Activated T-helper 1 cell treated with anti-CD3 and anti-CD28 coated beads, Interleukin-12 subunit alpha, Interleukin-12 subunit beta, Interleukin-2, Interleukin-4 antibody, amounts not matched to agents 30 ng/mL and 10 ng/mL and 1 ng/mL, durations not matched to agents 14 hours and 24 hours and 36 hours (primary cell): ENCODE measurements around the gene MRPL44. TPM values are rescaled to one million over a fixed set of nuclear protein-coding genes. Genes with fewer than 3 reads are reported as not detected.

ENCODE experiments used
- DNase-seq: peaks from one replicate; pipeline ENCODE4 v3.0.0; 2021; ENCODE audit warnings: low spot score
- H3K27ac Mint-ChIP-seq: one replicate; pipeline ENCODE4 v1.8.0; 2021; ENCODE audit warnings: mild to moderate bottlenecking, mixed read lengths
- H3K27me3 Mint-ChIP-seq: one replicate; pipeline ENCODE4 v1.8.0; 2022; ENCODE audit warnings: mild to moderate bottlenecking, moderate library complexity, mixed read lengths; ENCODE audit not compliant: insufficient read depth
- H3K36me3 Mint-ChIP-seq: one replicate; pipeline ENCODE4 v1.8.0; 2021; ENCODE audit warnings: low read depth, mixed read lengths
- H3K4me1 Mint-ChIP-seq: one replicate; pipeline ENCODE4 v1.8.0; 2021; ENCODE audit warnings: low read depth, mixed read lengths
- H3K4me3 Mint-ChIP-seq: one replicate; pipeline ENCODE4 v1.8.0; 2021; ENCODE audit warnings: mild to moderate bottlenecking, moderate library complexity, mixed read lengths
- H3K9me3 Mint-ChIP-seq: one replicate; pipeline ENCODE4 v1.8.0; 2021; ENCODE audit warnings: mixed read lengths
- intact Hi-C: fragments of 100-400 bp; cut with micrococcal nuclease; formaldehyde crosslinking; loops from one replicate; pipeline ENCODE4 v1.15.1; 2024
- total RNA-seq: library from RNA; stranded (reverse); gene quantifications from 2 replicates; pipeline ENCODE4 v1.2.3, GENCODE V29; 2022

MRPL44 gene
- total RNA-seq, 1 donor from 2014 or later, result 35.0 TPM

GRCh38 chr2:223943561-223944008 is 13.7 kb upstream of the MRPL44 start:
- DNase-seq, result no peak
- peak overlapping the region; percentile 77 for H3K27ac Mint-ChIP-seq
- H3K4me1 Mint-ChIP-seq, result peaks cover 60% of the 10 kb centered on the region
- peak overlapping the region; percentile 87 for H3K4me3 Mint-ChIP-seq
- H3K27me3 Mint-ChIP-seq, result no peaks in the 10 kb centered on the region
- H3K36me3 Mint-ChIP-seq, result peaks cover 20% of the 10 kb centered on the region
- intact Hi-C loops, result loop anchor here (2.0 to 10.0 kb wide), 6 partner anchors 15 to 1286 kb away; partner anchors contain the start of genes AP1S3 and FARSB
- H3K9me3 Mint-ChIP-seq, result peaks cover 16% of the 10 kb centered on the region

GRCh38 chr2:223944166-223944702 is 13.0 kb upstream of the MRPL44 start:
- H3K4me1 Mint-ChIP-seq, result peaks cover 60% of the 10 kb centered on the region

GRCh38 chr2:223944703-223945531 is 12.3 kb upstream of the MRPL44 start, which contains the start of gene WDFY1:
Gene WDFY1 (minus strand): TSS chr2:223945335. CDS start chr2:223945284, 51 bp downstream.
- Mint-ChIP-seq H3K36me3 (peaks cover 11% of the 10 kb centered on the region), H3K4me3 (peak within 1 kb of the TSS; percentile 87), H3K27me3 (no peaks in the 10 kb centered on the region), H3K9me3 (peaks cover 5% of the 10 kb centered on the region), H3K4me1 (peaks cover 60% of the 10 kb centered on the region), H3K27ac (peak within 1 kb of the TSS; percentile 86)
- DNase-seq, result peak; percentile 74
- intact Hi-C loops, result loop anchor here (1.0 to 10.0 kb wide), 7 partner anchors 12 to 1288 kb away; partner anchors contain the start of genes AP1S3, FARSB and MRPL44

More at GRCh38 chr2:223944166-223944702, 13.0 kb upstream of the MRPL44 start:
- no peak for DNase-seq
- no peaks in the 10 kb centered on the region for H3K27me3 Mint-ChIP-seq
- peak overlapping the region; percentile 77 for H3K27ac Mint-ChIP-seq
- intact Hi-C loops, result loop anchor here (2.0 to 10.0 kb wide), 5 partner anchors 107 to 1287 kb away; partner anchors contain the start of genes AP1S3 and FARSB
- peaks cover 11% of the 10 kb centered on the region for H3K9me3 Mint-ChIP-seq
- H3K4me3 Mint-ChIP-seq, result peak overlapping the region; percentile 87
- peaks cover 17% of the 10 kb centered on the region for H3K36me3 Mint-ChIP-seq

- intact Hi-C loops, result loop anchor here (1.0 to 10.0 kb wide), 4 partner anchors 12 to 251 kb away; partner anchors contain the start of genes AP1S3 and MRPL44
- peaks cover 12% of the 10 kb centered on the region for H3K36me3 Mint-ChIP-seq
- peaks cover 69% of the 10 kb centered on the region for H3K4me1 Mint-ChIP-seq
Measured at GRCh38 chr2:223945755-223946154, 11.5 kb upstream of the MRPL44 start.

GRCh38 chr2:223947711-223948205 is 9.5 kb upstream of the MRPL44 start:
- no peaks in the 10 kb centered on the region for H3K9me3 Mint-ChIP-seq
- peak overlapping the region; percentile 14 for H3K27ac Mint-ChIP-seq
- no peak overlapping the region for H3K4me3 Mint-ChIP-seq
- intact Hi-C loops, result loop anchor here (10.0 kb wide), 1 partner anchor 253 kb away; no protein-coding TSS in a partner anchor
- DNase-seq, result no peak
- H3K27me3 Mint-ChIP-seq, result no peaks in the 10 kb centered on the region
- peaks cover 72% of the 10 kb centered on the region for H3K4me1 Mint-ChIP-seq
- H3K36me3 Mint-ChIP-seq, result peaks cover 10% of the 10 kb centered on the region

More at GRCh38 chr2:223945755-223946154, 11.5 kb upstream of the MRPL44 start:
- Mint-ChIP-seq H3K27me3 (no peaks in the 10 kb centered on the region), H3K27ac (peak overlapping the region; percentile 86), H3K4me3 (peak overlapping the region; percentile 86), H3K9me3 (peaks cover 4% of the 10 kb centered on the region)
- no peak for DNase-seq

- H3K4me1 Mint-ChIP-seq, result peaks cover 65% of the 10 kb centered on the region
- H3K4me3 Mint-ChIP-seq, result no peak overlapping the region
- peak overlapping the region; percentile 49 for H3K27ac Mint-ChIP-seq
- no peaks in the 10 kb centered on the region for H3K27me3 Mint-ChIP-seq
- H3K36me3 Mint-ChIP-seq, result peaks cover 6% of the 10 kb centered on the region
- no peak for DNase-seq
- intact Hi-C loops, result loop anchor here (10.0 kb wide), 1 partner anchor 255 kb away; no protein-coding TSS in a partner anchor
- no peaks in the 10 kb centered on the region for H3K9me3 Mint-ChIP-seq
Measured at GRCh38 chr2:223949241-223949840, 7.9 kb upstream of the MRPL44 start.

- peak overlapping the region; percentile 74 for H3K27ac Mint-ChIP-seq
- H3K4me3 Mint-ChIP-seq, result peak overlapping the region; percentile 19
- no peaks in the 10 kb centered on the region for H3K27me3 Mint-ChIP-seq
- H3K36me3 Mint-ChIP-seq, result peaks cover 6% of the 10 kb centered on the region
- intact Hi-C loops, result loop anchor here (10.0 kb wide), 1 partner anchor 574 kb away; no protein-coding TSS in a partner anchor
- peaks cover 71% of the 10 kb centered on the region for H3K4me1 Mint-ChIP-seq
- no peaks in the 10 kb centered on the region for H3K9me3 Mint-ChIP-seq
- DNase-seq, result no peak
Measured at GRCh38 chr2:223950448-223951347, 6.6 kb upstream of the MRPL44 start.

- intact Hi-C loops, result loop anchor here (10.0 kb wide), 1 partner anchor 572 kb away; no protein-coding TSS in a partner anchor
- H3K9me3 Mint-ChIP-seq, result no peaks in the 10 kb centered on the region
- no peak overlapping the region for H3K4me3 Mint-ChIP-seq
- no peak overlapping the region for H3K27ac Mint-ChIP-seq
- H3K36me3 Mint-ChIP-seq, result peaks cover 6% of the 10 kb centered on the region
- no peaks in the 10 kb centered on the region for H3K27me3 Mint-ChIP-seq
- no peak for DNase-seq
- H3K4me1 Mint-ChIP-seq, result peaks cover 72% of the 10 kb centered on the region
Measured at GRCh38 chr2:223952280-223952968, 4.8 kb upstream of the MRPL44 start.

- intact Hi-C loops, result loop anchor here (10.0 kb wide), 1 partner anchor 570 kb away; no protein-coding TSS in a partner anchor
- peaks cover 75% of the 10 kb centered on the region for H3K4me1 Mint-ChIP-seq
- H3K9me3 Mint-ChIP-seq, result no peaks in the 10 kb centered on the region
- peaks cover 5% of the 10 kb centered on the region for H3K36me3 Mint-ChIP-seq
- no peaks in the 10 kb centered on the region for H3K27me3 Mint-ChIP-seq
- no peak for DNase-seq
- H3K27ac Mint-ChIP-seq, result no peak overlapping the region
- no peak overlapping the region for H3K4me3 Mint-ChIP-seq
Measured at GRCh38 chr2:223954401-223954800, 2.9 kb upstream of the MRPL44 start.

- peaks cover 76% of the 10 kb centered on the region for H3K4me1 Mint-ChIP-seq
- H3K27me3 Mint-ChIP-seq, result no peaks in the 10 kb centered on the region
- peaks cover 14% of the 10 kb centered on the region for H3K36me3 Mint-ChIP-seq
- H3K9me3 Mint-ChIP-seq, result no peaks in the 10 kb centered on the region
- intact Hi-C loops, result loop anchor here (5.0 to 10.0 kb wide), 4 partner anchors 59 to 1299 kb away; partner anchors contain the start of gene FARSB
- peak overlapping the region; percentile 57 for H3K4me3 Mint-ChIP-seq
- no peak for DNase-seq
- H3K27ac Mint-ChIP-seq, result peak overlapping the region; percentile 86
Measured at GRCh38 chr2:223956300-223956699, 963 bp upstream of the MRPL44 start.

- Mint-ChIP-seq H3K27ac (no peak overlapping the region), H3K4me1 (peaks cover 72% of the 10 kb centered on the region), H3K4me3 (peak overlapping the region; percentile 53), H3K9me3 (no peaks in the 10 kb centered on the region), H3K36me3 (peaks cover 17% of the 10 kb centered on the region), H3K27me3 (no peaks in the 10 kb centered on the region)
- DNase-seq, result no peak
- intact Hi-C loops, result loop anchor here (5.0 to 10.0 kb wide), 4 partner anchors 62 to 1302 kb away; partner anchors contain the start of gene FARSB
Measured at GRCh38 chr2:223959688-223960087, 2.4 kb downstream of the MRPL44 start.
